Activated naive CD8-positive, alpha-beta T cell (primary cell): ENCODE measurements around the gene KNDC1.

Experiments used
- H3K27ac Mint-ChIP-seq: one replicate; pipeline ENCODE4 v1.8.0; 2021; ENCODE audit warnings: mixed read lengths
- H3K27me3 Mint-ChIP-seq: one replicate; pipeline ENCODE4 v1.8.0; 2021; ENCODE audit warnings: mixed read lengths
- H3K36me3 Mint-ChIP-seq: one replicate; pipeline ENCODE4 v1.8.0; 2021; ENCODE audit warnings: mixed read lengths
- H3K4me1 Mint-ChIP-seq: one replicate; pipeline ENCODE4 v1.8.0; 2021; ENCODE audit warnings: low read depth, mixed read lengths
- H3K4me3 Mint-ChIP-seq: one replicate; pipeline ENCODE4 v1.8.0; 2021; ENCODE audit warnings: mild to moderate bottlenecking, mixed read lengths
- H3K9me3 Mint-ChIP-seq: one replicate; pipeline ENCODE4 v1.8.0; 2021; ENCODE audit warnings: low read depth, mixed read lengths

KNDC1 gene

GRCh38 chr10:133183646-133184378, 23.8 kb downstream of the KNDC1 start:
- no peaks in the 10 kb centered on the region for H3K36me3 Mint-ChIP-seq
- no peak overlapping the region for H3K4me3 Mint-ChIP-seq
- no peak overlapping the region for H3K27ac Mint-ChIP-seq
- H3K9me3 Mint-ChIP-seq, result no peaks in the 10 kb centered on the region
- H3K27me3 Mint-ChIP-seq, result peaks cover 3% of the 10 kb centered on the region
- H3K4me1 Mint-ChIP-seq, result no peaks in the 10 kb centered on the region

- no peaks in the 10 kb centered on the region for H3K4me1 Mint-ChIP-seq
- no peaks in the 10 kb centered on the region for H3K36me3 Mint-ChIP-seq
- no peaks in the 10 kb centered on the region for H3K9me3 Mint-ChIP-seq
- H3K4me3 Mint-ChIP-seq, result no peak overlapping the region
- peaks cover 3% of the 10 kb centered on the region for H3K27me3 Mint-ChIP-seq
- no peak overlapping the region for H3K27ac Mint-ChIP-seq
Observed at GRCh38 chr10:133184591-133185244, 24.7 kb downstream of the KNDC1 start.

- no peaks in the 10 kb centered on the region for H3K4me1 Mint-ChIP-seq
- no peak overlapping the region for H3K4me3 Mint-ChIP-seq
- H3K27me3 Mint-ChIP-seq, result peaks cover 3% of the 10 kb centered on the region
- H3K27ac Mint-ChIP-seq, result no peak overlapping the region
- no peaks in the 10 kb centered on the region for H3K9me3 Mint-ChIP-seq
- H3K36me3 Mint-ChIP-seq, result no peaks in the 10 kb centered on the region
Observed at GRCh38 chr10:133185421-133185820, 25.4 kb downstream of the KNDC1 start.

- no peaks in the 10 kb centered on the region for H3K4me1 Mint-ChIP-seq
- no peaks in the 10 kb centered on the region for H3K27me3 Mint-ChIP-seq
- no peak overlapping the region for H3K4me3 Mint-ChIP-seq
- H3K9me3 Mint-ChIP-seq, result no peaks in the 10 kb centered on the region
- no peaks in the 10 kb centered on the region for H3K36me3 Mint-ChIP-seq
- no peak overlapping the region for H3K27ac Mint-ChIP-seq
Observed at GRCh38 chr10:133185916-133186315, 25.9 kb downstream of the KNDC1 start.

GRCh38 chr10:133186416-133187090, 26.5 kb downstream of the KNDC1 start:
- Mint-ChIP-seq H3K4me3 (no peak overlapping the region), H3K9me3 (no peaks in the 10 kb centered on the region), H3K4me1 (no peaks in the 10 kb centered on the region), H3K36me3 (no peaks in the 10 kb centered on the region), H3K27ac (no peak overlapping the region), H3K27me3 (no peaks in the 10 kb centered on the region)

GRCh38 chr10:133187091-133187905, 27.3 kb downstream of the KNDC1 start:
- H3K36me3 Mint-ChIP-seq, result no peaks in the 10 kb centered on the region
- H3K4me1 Mint-ChIP-seq, result no peaks in the 10 kb centered on the region
- H3K4me3 Mint-ChIP-seq, result no peak overlapping the region
- no peaks in the 10 kb centered on the region for H3K27me3 Mint-ChIP-seq
- no peak overlapping the region for H3K27ac Mint-ChIP-seq
- no peaks in the 10 kb centered on the region for H3K9me3 Mint-ChIP-seq

- no peak overlapping the region for H3K27ac Mint-ChIP-seq
Observed at GRCh38 chr10:133187906-133188681, 28.1 kb downstream of the KNDC1 start.

GRCh38 chr10:133189256-133189655, 29.2 kb downstream of the KNDC1 start:
- Mint-ChIP-seq H3K9me3 (no peaks in the 10 kb centered on the region), H3K36me3 (no peaks in the 10 kb centered on the region), H3K4me3 (no peak overlapping the region), H3K27me3 (no peaks in the 10 kb centered on the region), H3K27ac (no peak overlapping the region), H3K4me1 (no peaks in the 10 kb centered on the region)

More at GRCh38 chr10:133187906-133188681, 28.1 kb downstream of the KNDC1 start:
- Mint-ChIP-seq H3K36me3 (no peaks in the 10 kb centered on the region), H3K4me3 (no peak overlapping the region), H3K4me1 (no peaks in the 10 kb centered on the region), H3K27me3 (no peaks in the 10 kb centered on the region), H3K9me3 (no peaks in the 10 kb centered on the region)

GRCh38 chr10:133189726-133190125, 29.7 kb downstream of the KNDC1 start:
- H3K27me3 Mint-ChIP-seq, result no peaks in the 10 kb centered on the region
- H3K4me3 Mint-ChIP-seq, result no peak overlapping the region
- no peaks in the 10 kb centered on the region for H3K9me3 Mint-ChIP-seq
- no peaks in the 10 kb centered on the region for H3K36me3 Mint-ChIP-seq
- H3K4me1 Mint-ChIP-seq, result no peaks in the 10 kb centered on the region
- H3K27ac Mint-ChIP-seq, result no peak overlapping the region

GRCh38 chr10:133190225-133190624, 30.2 kb downstream of the KNDC1 start:
- Mint-ChIP-seq H3K4me3 (no peak overlapping the region), H3K9me3 (no peaks in the 10 kb centered on the region), H3K4me1 (no peaks in the 10 kb centered on the region), H3K36me3 (no peaks in the 10 kb centered on the region), H3K27ac (no peak overlapping the region), H3K27me3 (no peaks in the 10 kb centered on the region)

- Mint-ChIP-seq H3K27me3 (no peaks in the 10 kb centered on the region), H3K36me3 (no peaks in the 10 kb centered on the region), H3K27ac (no peak overlapping the region), H3K4me1 (no peaks in the 10 kb centered on the region), H3K4me3 (no peak overlapping the region), H3K9me3 (no peaks in the 10 kb centered on the region)
Observed at GRCh38 chr10:133191651-133192050, 31.6 kb downstream of the KNDC1 start.

GRCh38 chr10:133194151-133194550, 34.1 kb downstream of the KNDC1 start:
- no peaks in the 10 kb centered on the region for H3K9me3 Mint-ChIP-seq
- H3K27me3 Mint-ChIP-seq, result no peaks in the 10 kb centered on the region
- H3K36me3 Mint-ChIP-seq, result no peaks in the 10 kb centered on the region
- H3K4me3 Mint-ChIP-seq, result no peak overlapping the region
- H3K4me1 Mint-ChIP-seq, result no peaks in the 10 kb centered on the region
- no peak overlapping the region for H3K27ac Mint-ChIP-seq

GRCh38 chr10:133195096-133195495, 35.1 kb downstream of the KNDC1 start:
- no peaks in the 10 kb centered on the region for H3K9me3 Mint-ChIP-seq
- no peak overlapping the region for H3K27ac Mint-ChIP-seq
- no peaks in the 10 kb centered on the region for H3K27me3 Mint-ChIP-seq
- no peaks in the 10 kb centered on the region for H3K36me3 Mint-ChIP-seq
- no peaks in the 10 kb centered on the region for H3K4me1 Mint-ChIP-seq
- no peak overlapping the region for H3K4me3 Mint-ChIP-seq

GRCh38 chr10:133195611-133196010, 35.6 kb downstream of the KNDC1 start:
- H3K9me3 Mint-ChIP-seq, result no peaks in the 10 kb centered on the region
- H3K27ac Mint-ChIP-seq, result no peak overlapping the region
- H3K4me3 Mint-ChIP-seq, result no peak overlapping the region
- H3K36me3 Mint-ChIP-seq, result no peaks in the 10 kb centered on the region
- H3K27me3 Mint-ChIP-seq, result no peaks in the 10 kb centered on the region
- no peaks in the 10 kb centered on the region for H3K4me1 Mint-ChIP-seq
